HCT116 (cell line): Measurements from ENCODE around the gene MAPK8IP1. TPM values are rescaled to one million over a fixed set of nuclear protein-coding genes. Genes with fewer than 3 reads are reported as not detected.

ENCODE experiments used
- ATAC-seq: fragments of 200-7000 bp; cut with Tn5 transposase; 2 replicates; pipeline ENCODE4 v1.9.1; 2020; ENCODE audit warnings: mild to moderate bottlenecking, moderate library complexity
- BruUV-seq: library from RNA; stranded (reverse); fragments of 400-500 nt; replicated peaks from 2 replicates; lab custom pipeline; 2021; lab: Mats Ljungman, UMichigan
- CTCF ChIA-PET: fragments of 300-600 bp; sonication (Branson Sonifier 250); formaldehyde crosslinking; loops from one replicate; lab custom pipeline; 2021; ENCODE audit warnings: antibody characterized with exemption; lab: Charles Lee
- POLR2A ChIA-PET: fragments of 300-600, 350-600 bp; sonication (Branson Sonifier 250); formaldehyde crosslinking; loops from one replicate; lab custom pipeline; 2021; ENCODE audit warnings: antibody characterized with exemption; lab: Charles Lee
- RAD21 ChIA-PET, 2 experiments: fragments of 300-600 bp; sonication (Branson Sonifier 250); formaldehyde crosslinking; loops; one replicate each; lab custom pipeline; 2023; ENCODE audit warnings: low total read pairs in 2 of 2; ENCODE audit not compliant: uncharacterized antibody in 2 of 2, unreplicated experiment in 2 of 2, low non-redundant PET in 1 of 2; lab: Charles Lee
- DNase-seq: peaks from one replicate; pipeline ENCODE4 v3.0.0-alpha.2; 2010; ENCODE audit warnings: low read depth, low spot score
- H2AFZ ChIP-seq: fragments of 200-600 bp; shearing (Covaris generic), sonication (generic); 2 replicates; pipeline ENCODE4 v1.6.1; 2017; ENCODE audit warnings: low read depth, mixed run types, mixed read lengths, antibody characterized with exemption, low read length; ENCODE audit not compliant: poor library complexity, severe bottlenecking
- H3K27ac ChIP-seq: 2 replicates; pipeline ENCODE4 v1.5.1; 2012; ENCODE audit warnings: low read depth, low read length
- H3K27me3 ChIP-seq: fragments of 200-600 bp; sonication (generic); 2 replicates; pipeline ENCODE4 v1.6.1; 2016; ENCODE audit warnings: mixed run types, low read length, mixed read lengths; ENCODE audit not compliant: insufficient read depth
- H3K36me3 ChIP-seq, 2 experiments: fragments of 200-500 bp in 1 of 2; fragments of 200-600 bp in 1 of 2; sonication (Bioruptor generic) in 1 of 2; sonication (generic) in 1 of 2; 2 replicates each; pipeline versions ENCODE4 v1.5.1 to v1.6.1; 2014 to 2016; ENCODE audit warnings: low read length in 2 of 2, inconsistent platforms in 1 of 2, mixed read lengths in 1 of 2, mixed run types in 1 of 2; ENCODE audit not compliant: insufficient read depth in 2 of 2, control insufficient read depth in 1 of 2
- H3K4me1 ChIP-seq, 2 experiments: fragments of 200-600 bp in 1 of 2; sonication (generic) in 1 of 2; 2 replicates each; pipeline versions ENCODE4 v1.5.1 to v1.6.1; 2012 to 2017; ENCODE audit warnings: low read length in 2 of 2, inconsistent platforms in 1 of 2, mild to moderate bottlenecking in 1 of 2, mixed read lengths in 1 of 2, mixed run types in 1 of 2, moderate library complexity in 1 of 2; ENCODE audit not compliant: insufficient read depth in 2 of 2, control insufficient read depth in 1 of 2
- H3K4me2 ChIP-seq: fragments of 200-600 bp; sonication (generic); 2 replicates; pipeline ENCODE4 v1.6.1; 2017; ENCODE audit warnings: mixed run types, low read length, mixed read lengths
- H3K4me3 ChIP-seq, 2 experiments: fragments of 200-600 bp in 1 of 2; sonication (generic) in 1 of 2; replicated peaks in 1 of 2; 2 replicates each; pipeline ENCODE4 v1.5.1; 2011 to 2016; ENCODE audit warnings: low read length in 2 of 2, control low read depth in 1 of 2, low read depth in 1 of 2, mild to moderate bottlenecking in 1 of 2, mixed read lengths in 1 of 2, mixed run types in 1 of 2
- H3K79me2 ChIP-seq: fragments of 200-600 bp; sonication (generic); 2 replicates; pipeline ENCODE4 v1.6.1; 2017; ENCODE audit warnings: mild to moderate bottlenecking, mixed run types, low read length, moderate library complexity, mixed read lengths; ENCODE audit not compliant: insufficient read depth
- H3K9ac ChIP-seq: fragments of 200-600 bp; sonication (generic); 2 replicates; pipeline ENCODE4 v1.6.1; 2016; ENCODE audit warnings: low read length, mixed read lengths
- H3K9me2 ChIP-seq: fragments of 200-600 bp; sonication (generic), shearing (Covaris generic); 2 replicates; pipeline ENCODE4 v1.6.1; 2017; ENCODE audit warnings: mixed run types, mild to moderate bottlenecking, moderate library complexity; ENCODE audit not compliant: insufficient read depth
- H3K9me3 ChIP-seq, 2 experiments: fragments of 200-500 bp in 1 of 2; fragments of 200-600 bp in 1 of 2; sonication (Bioruptor generic) in 1 of 2; sonication (generic) in 1 of 2; 2 replicates each; pipeline ENCODE4 v1.6.1; 2014 to 2017; ENCODE audit warnings: low read length in 2 of 2, mixed read lengths in 2 of 2, inconsistent platforms in 1 of 2, low read depth in 1 of 2, mild to moderate bottlenecking in 1 of 2, mixed run types in 1 of 2, moderate library complexity in 1 of 2; ENCODE audit not compliant: control insufficient read depth in 1 of 2, insufficient read depth in 1 of 2
- H4K20me1 ChIP-seq: fragments of 200-600 bp; sonication (generic), shearing (Covaris generic); 2 replicates; pipeline ENCODE4 v1.6.1; 2017; ENCODE audit warnings: mixed run types, mild to moderate bottlenecking, moderate library complexity; ENCODE audit not compliant: insufficient read depth
- EZH2 ChIP-seq: fragments of 200-600 bp; sonication (generic); IDR thresholded peaks from 2 replicates; pipeline ENCODE4 v1.6.1; 2017; ENCODE audit warnings: antibody characterized with exemption, mixed run types
- EZH2phosphoT487 ChIP-seq: fragments of 200-600 bp; IDR thresholded peaks from 2 replicates; pipeline ENCODE4 v1.6.1; 2018; ENCODE audit warnings: antibody characterized with exemption, borderline replicate concordance
- POLR2A ChIP-seq: IDR thresholded peaks from 2 replicates; pipeline ENCODE4 v1.7.0; 2011; ENCODE audit warnings: borderline replicate concordance; ENCODE audit not compliant: insufficient read depth, insufficient read length; ENCODE audit errors: extremely low read depth
- POLR2AphosphoS5 ChIP-seq: IDR thresholded peaks from 2 replicates; pipeline ENCODE4 v1.6.1; 2011; ENCODE audit warnings: mild to moderate bottlenecking, low read depth, low read length, moderate library complexity
- YY1 ChIP-seq: IDR thresholded peaks from 2 replicates; pipeline ENCODE4 v1.6.1; 2011; ENCODE audit warnings: low read length, low read depth, moderate library complexity, mild to moderate bottlenecking; ENCODE audit not compliant: insufficient replicate concordance; ENCODE audit errors: extremely low read depth
- intact Hi-C: fragments of 100-400 bp; cut with micrococcal nuclease; formaldehyde crosslinking; loops from 2 replicates; pipeline ENCODE4 v1.10.0; 2022
- total RNA-seq: library from RNA; stranded (reverse); gene quantifications from one replicate; pipeline ENCODE4 v1.2.1, GENCODE V29; 2021; ENCODE audit not compliant: unreplicated experiment
- TF ChIP-seq, protein P1 (sequence below): IDR thresholded peaks from 2 replicates; pipeline ENCODE4 v1.6.1; 2012; ENCODE audit warnings: low read depth

The MAPK8IP1 gene
- total RNA-seq, 1 experiment from 2014 or later, result 10.1 TPM

GRCh38 chr11:45906965-45907611 lies 21.6 kb downstream of the MAPK8IP1 start, which contains the start of gene FREY1:
FREY1 (minus strand) TSS chr11:45907271; CDS start chr11:45907245, 26 bp downstream.
- Histone ChIP-seq H3K4me1 (no peaks in the 10 kb centered on the region), H2AFZ (no peak within 1 kb of the TSS)
- ATAC-seq, result 0 out of 2 replicates have a peak, but pooled peaks have one; percentile 16
- TF ChIP-seq POLR2AphosphoS5 (0 out of 2 replicates have a peak, but pooled peaks have one; percentile 22), EZH2 (no peak), EZH2phosphoT487 (no peak), YY1 (no peak), POLR2A (no peak)
- TF ChIP-seq, protein P1, sequence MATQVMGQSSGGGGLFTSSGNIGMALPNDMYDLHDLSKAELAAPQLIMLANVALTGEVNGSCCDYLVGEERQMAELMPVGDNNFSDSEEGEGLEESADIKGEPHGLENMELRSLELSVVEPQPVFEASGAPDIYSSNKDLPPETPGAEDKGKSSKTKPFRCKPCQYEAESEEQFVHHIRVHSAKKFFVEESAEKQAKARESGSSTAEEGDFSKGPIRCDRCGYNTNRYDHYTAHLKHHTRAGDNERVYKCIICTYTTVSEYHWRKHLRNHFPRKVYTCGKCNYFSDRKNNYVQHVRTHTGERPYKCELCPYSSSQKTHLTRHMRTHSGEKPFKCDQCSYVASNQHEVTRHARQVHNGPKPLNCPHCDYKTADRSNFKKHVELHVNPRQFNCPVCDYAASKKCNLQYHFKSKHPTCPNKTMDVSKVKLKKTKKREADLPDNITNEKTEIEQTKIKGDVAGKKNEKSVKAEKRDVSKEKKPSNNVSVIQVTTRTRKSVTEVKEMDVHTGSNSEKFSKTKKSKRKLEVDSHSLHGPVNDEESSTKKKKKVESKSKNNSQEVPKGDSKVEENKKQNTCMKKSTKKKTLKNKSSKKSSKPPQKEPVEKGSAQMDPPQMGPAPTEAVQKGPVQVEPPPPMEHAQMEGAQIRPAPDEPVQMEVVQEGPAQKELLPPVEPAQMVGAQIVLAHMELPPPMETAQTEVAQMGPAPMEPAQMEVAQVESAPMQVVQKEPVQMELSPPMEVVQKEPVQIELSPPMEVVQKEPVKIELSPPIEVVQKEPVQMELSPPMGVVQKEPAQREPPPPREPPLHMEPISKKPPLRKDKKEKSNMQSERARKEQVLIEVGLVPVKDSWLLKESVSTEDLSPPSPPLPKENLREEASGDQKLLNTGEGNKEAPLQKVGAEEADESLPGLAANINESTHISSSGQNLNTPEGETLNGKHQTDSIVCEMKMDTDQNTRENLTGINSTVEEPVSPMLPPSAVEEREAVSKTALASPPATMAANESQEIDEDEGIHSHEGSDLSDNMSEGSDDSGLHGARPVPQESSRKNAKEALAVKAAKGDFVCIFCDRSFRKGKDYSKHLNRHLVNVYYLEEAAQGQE, result no peak
- TF ChIP-seq, all 23 proteins: peak for 1
- Histone ChIP-seq H3K9me2 (no peaks in the 10 kb centered on the region), H3K36me3 (no peaks in the 10 kb centered on the region; a peak in 1 of 4 replicates), H3K4me2 (no peak within 1 kb of the TSS), H3K79me2 (no peaks in the 10 kb centered on the region), H3K27me3 (no peaks in the 10 kb centered on the region), H4K20me1 (no peaks in the 10 kb centered on the region), H3K27ac (no peak within 1 kb of the TSS), H3K9me3 (no peaks in the 10 kb centered on the region), H3K4me3 (no peak within 1 kb of the TSS), H3K9ac (no peak within 1 kb of the TSS)
- ChIA-PET CTCF (no interaction called here), RAD21 (interaction anchor here in 1 of 2 experiments (0.6 kb wide), 1 partner anchor 10 kb away, joined by 5 read pairs; the partner anchor contains the start of gene PEX16), POLR2A (no interaction called here)
- no TSS peak for BruUV-seq
- intact Hi-C loops, result no loop called here
- DNase-seq, result no peak
